ENCODE data around the gene CHST11.
"Not testable (repeated sequence)": the region's sequence is repeated elsewhere in the genome, so short reads cannot be mapped to it uniquely, and the experiment has no call there.

The CHST11 gene

GRCh38 chr12:104569346-104570173, 112.8 kb downstream of the CHST11 start:
- no peaks in the 10 kb centered on the region for H3K27me3 Mint-ChIP-seq
- peak overlapping the region; percentile 48 for H3K4me3 Mint-ChIP-seq
- H3K9me3 Mint-ChIP-seq (ENCODE audit: low read depth): no peaks in the 10 kb centered on the region
- H3K27ac Mint-ChIP-seq: peak overlapping the region; percentile 58
- H3K36me3 Mint-ChIP-seq: peaks cover 5% of the 10 kb centered on the region
- peaks cover 54% of the 10 kb centered on the region for H3K4me1 Mint-ChIP-seq (ENCODE audit: low read depth)

DNA sequence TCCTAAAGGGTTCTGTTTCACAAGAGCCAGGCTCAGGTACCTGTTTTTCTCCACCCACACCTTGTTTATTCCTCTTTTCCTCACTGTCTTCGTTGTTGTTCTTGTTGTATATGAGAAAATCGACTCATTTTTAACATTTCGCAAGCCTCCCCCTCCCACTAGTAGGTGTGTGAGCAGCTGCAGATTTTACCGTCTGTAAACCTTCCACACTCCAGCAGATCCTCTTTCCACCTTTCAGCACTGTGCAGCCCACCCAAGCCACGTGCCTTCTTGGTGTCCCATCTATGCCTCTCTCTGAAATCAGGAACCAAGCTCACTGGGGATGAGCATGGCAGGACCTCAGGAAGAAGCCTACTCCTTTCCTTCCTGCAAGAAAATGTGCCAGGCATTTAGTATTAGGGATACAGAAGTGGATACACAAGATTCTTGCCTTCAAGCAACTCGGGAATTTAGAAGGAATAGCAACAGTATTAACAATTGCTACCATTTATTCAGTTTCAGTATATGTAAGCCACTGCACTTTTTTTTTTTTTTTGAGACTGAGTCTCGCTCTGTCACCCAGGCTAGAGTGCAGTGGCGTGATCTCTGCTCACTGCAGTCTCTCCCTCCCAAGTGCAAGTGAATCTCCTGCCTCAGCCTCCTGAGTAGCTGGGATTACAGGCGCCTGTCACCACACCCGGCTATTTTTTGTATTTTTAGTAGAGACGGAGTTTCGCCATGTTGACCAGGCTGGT, 113.6 kb downstream of the CHST11 start:
- peaks cover 55% of the 10 kb centered on the region for H3K4me1 Mint-ChIP-seq (ENCODE audit: low read depth)
- no peaks in the 10 kb centered on the region for H3K9me3 Mint-ChIP-seq (ENCODE audit: low read depth)
- peaks cover 3% of the 10 kb centered on the region for H3K36me3 Mint-ChIP-seq
- H3K4me3 Mint-ChIP-seq: peak overlapping the region; percentile 48
- peak overlapping the region; percentile 58 for H3K27ac Mint-ChIP-seq
- no peaks in the 10 kb centered on the region for H3K27me3 Mint-ChIP-seq

DNA sequence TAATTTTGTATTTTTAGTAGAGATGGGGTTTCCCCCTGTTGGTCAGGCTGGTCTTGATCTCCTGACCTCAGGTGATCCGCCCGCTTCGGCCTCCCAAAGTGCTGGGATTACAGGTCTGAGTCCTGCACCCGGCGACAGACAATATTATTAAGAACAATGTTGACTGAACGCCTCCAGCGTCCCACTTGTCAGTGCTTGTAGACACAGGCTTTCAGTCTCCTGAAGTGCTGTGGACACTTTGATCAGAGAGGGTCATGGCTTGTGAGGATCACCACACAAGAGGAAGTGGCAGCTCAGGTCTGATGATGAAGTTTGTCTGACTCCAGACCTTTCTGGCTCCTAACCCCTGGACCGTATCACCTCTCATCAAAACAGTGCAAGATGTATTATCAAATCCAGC, 114.6 kb downstream of the CHST11 start:
- H3K4me3 Mint-ChIP-seq: no peak overlapping the region
- peaks cover 49% of the 10 kb centered on the region for H3K4me1 Mint-ChIP-seq (ENCODE audit: low read depth)
- H3K27ac Mint-ChIP-seq: no peak overlapping the region

GRCh38 chr12:104574353-104574752, 117.6 kb downstream of the CHST11 start:
- not testable (repeated sequence) for H3K9me3 Mint-ChIP-seq (ENCODE audit: low read depth); H3K27ac Mint-ChIP-seq; H3K36me3 Mint-ChIP-seq; H3K4me3 Mint-ChIP-seq; H3K27me3 Mint-ChIP-seq
- H3K4me1 Mint-ChIP-seq (ENCODE audit: low read depth): peaks cover 40% of the 10 kb centered on the region

More for the DNA sequence above, 114.6 kb downstream of the CHST11 start:
- Mint-ChIP-seq H3K9me3 (ENCODE audit: low read depth) (no peaks in the 10 kb centered on the region), H3K27me3 (no peaks in the 10 kb centered on the region), H3K36me3 (peaks cover 3% of the 10 kb centered on the region)

DNA sequence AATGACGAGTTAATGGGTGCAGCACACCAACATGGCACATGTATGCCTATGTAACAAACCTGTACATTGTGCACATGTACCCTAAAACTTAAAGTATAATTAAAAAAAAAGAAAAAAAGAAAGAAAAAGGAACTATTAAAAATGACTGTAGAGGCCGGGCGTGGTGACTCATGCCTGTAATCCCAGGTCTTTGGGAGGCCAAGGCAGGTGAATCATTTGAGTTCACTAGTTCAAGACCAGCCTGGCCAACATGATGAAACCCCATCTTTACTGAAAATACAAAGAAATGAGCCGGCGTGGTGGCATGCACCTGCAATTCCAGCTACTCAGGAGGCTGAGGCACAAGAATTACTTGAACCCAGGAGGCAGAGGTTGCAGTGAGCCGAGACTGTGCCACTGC, 118.0 kb downstream of the CHST11 start:
- not testable (repeated sequence) for H3K27ac Mint-ChIP-seq; H3K36me3 Mint-ChIP-seq; H3K27me3 Mint-ChIP-seq; H3K4me3 Mint-ChIP-seq; H3K9me3 Mint-ChIP-seq (ENCODE audit: low read depth)
- peaks cover 40% of the 10 kb centered on the region for H3K4me1 Mint-ChIP-seq (ENCODE audit: low read depth)

DNA sequence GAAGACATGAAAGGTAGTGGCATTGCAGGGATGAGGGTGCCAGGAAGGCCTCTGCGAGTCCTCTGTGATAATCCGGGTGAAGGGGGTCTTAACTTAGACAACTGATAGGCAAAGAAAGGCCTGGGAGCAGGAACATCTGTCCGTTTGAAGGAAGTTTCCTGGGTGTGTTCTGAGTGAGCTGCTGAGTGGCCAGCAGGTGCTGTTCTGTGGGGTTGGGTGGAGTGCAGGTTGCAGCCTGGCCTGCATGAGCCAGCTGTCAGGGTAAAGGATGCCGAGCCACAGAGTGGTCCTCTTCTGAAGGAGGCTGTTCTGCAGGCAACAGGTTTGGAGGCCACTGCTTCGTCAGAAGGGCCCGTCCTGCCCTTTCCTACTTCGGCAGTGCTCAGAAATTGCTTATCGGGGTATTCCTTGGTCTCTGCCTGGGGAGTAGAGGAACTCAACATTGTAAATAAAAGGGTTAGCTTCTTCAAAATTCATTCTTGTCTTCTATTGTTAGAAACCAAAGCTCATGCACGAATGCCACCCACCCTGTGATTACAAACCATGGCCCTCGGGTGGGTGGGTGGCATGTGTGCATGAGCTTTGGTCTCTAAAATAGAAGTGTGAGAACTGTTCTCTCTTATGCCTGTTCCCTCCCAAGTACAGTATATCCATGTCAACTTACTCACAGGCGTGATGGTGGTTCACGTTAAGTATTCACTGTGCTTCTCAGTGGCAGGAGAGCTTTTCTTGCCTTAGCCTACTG, 118.9 kb downstream of the CHST11 start:
- Mint-ChIP-seq H3K27me3 (no peaks in the 10 kb centered on the region), H3K4me1 (ENCODE audit: low read depth) (peaks cover 38% of the 10 kb centered on the region), H3K27ac (peak overlapping the region; percentile 41), H3K9me3 (ENCODE audit: low read depth) (no peaks in the 10 kb centered on the region), H3K36me3 (peaks cover 3% of the 10 kb centered on the region), H3K4me3 (no peak overlapping the region)

GRCh38 chr12:104576187-104576778, 119.5 kb downstream of the CHST11 start:
- Mint-ChIP-seq H3K27me3 (no peaks in the 10 kb centered on the region), H3K36me3 (peaks cover 3% of the 10 kb centered on the region), H3K4me3 (no peak overlapping the region), H3K27ac (no peak overlapping the region), H3K4me1 (ENCODE audit: low read depth) (peaks cover 42% of the 10 kb centered on the region), H3K9me3 (ENCODE audit: low read depth) (no peaks in the 10 kb centered on the region)

- Mint-ChIP-seq H3K9me3 (ENCODE audit: low read depth) (no peaks in the 10 kb centered on the region), H3K36me3 (peaks cover 3% of the 10 kb centered on the region), H3K27me3 (no peaks in the 10 kb centered on the region), H3K4me3 (no peak overlapping the region), H3K4me1 (ENCODE audit: low read depth) (peaks cover 47% of the 10 kb centered on the region), H3K27ac (no peak overlapping the region)
Observed at GRCh38 chr12:104576980-104577580, 120.3 kb downstream of the CHST11 start.

DNA sequence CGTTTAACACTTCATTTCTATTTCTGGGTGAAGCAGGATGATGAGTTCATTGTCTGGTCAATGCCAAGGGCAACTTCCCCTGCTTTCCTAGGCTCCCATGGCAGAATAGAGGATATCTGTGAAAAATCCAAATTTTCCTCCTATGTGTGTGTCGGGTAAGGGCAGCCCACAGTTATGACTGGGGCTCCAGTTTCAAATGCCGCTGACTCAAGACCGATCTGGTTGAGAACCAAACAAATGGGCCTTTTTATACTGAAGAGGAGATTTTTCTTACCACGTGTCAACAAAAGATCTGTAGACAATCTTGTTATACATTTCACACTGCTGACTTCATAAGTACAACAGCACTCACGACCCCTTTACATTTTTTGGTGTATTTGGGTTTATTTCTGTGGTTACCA, 120.8 kb downstream of the CHST11 start:
- Mint-ChIP-seq H3K4me1 (ENCODE audit: low read depth) (peaks cover 49% of the 10 kb centered on the region), H3K27ac (no peak overlapping the region), H3K36me3 (peaks cover 1% of the 10 kb centered on the region), H3K4me3 (no peak overlapping the region), H3K27me3 (no peaks in the 10 kb centered on the region), H3K9me3 (ENCODE audit: low read depth) (no peaks in the 10 kb centered on the region)

- Mint-ChIP-seq H3K4me3 (no peak overlapping the region), H3K36me3 (no peaks in the 10 kb centered on the region), H3K4me1 (ENCODE audit: low read depth) (peaks cover 58% of the 10 kb centered on the region), H3K27me3 (no peaks in the 10 kb centered on the region), H3K9me3 (ENCODE audit: low read depth) (no peaks in the 10 kb centered on the region), H3K27ac (no peak overlapping the region)
Observed at GRCh38 chr12:104578453-104578852, 121.7 kb downstream of the CHST11 start.

DNA sequence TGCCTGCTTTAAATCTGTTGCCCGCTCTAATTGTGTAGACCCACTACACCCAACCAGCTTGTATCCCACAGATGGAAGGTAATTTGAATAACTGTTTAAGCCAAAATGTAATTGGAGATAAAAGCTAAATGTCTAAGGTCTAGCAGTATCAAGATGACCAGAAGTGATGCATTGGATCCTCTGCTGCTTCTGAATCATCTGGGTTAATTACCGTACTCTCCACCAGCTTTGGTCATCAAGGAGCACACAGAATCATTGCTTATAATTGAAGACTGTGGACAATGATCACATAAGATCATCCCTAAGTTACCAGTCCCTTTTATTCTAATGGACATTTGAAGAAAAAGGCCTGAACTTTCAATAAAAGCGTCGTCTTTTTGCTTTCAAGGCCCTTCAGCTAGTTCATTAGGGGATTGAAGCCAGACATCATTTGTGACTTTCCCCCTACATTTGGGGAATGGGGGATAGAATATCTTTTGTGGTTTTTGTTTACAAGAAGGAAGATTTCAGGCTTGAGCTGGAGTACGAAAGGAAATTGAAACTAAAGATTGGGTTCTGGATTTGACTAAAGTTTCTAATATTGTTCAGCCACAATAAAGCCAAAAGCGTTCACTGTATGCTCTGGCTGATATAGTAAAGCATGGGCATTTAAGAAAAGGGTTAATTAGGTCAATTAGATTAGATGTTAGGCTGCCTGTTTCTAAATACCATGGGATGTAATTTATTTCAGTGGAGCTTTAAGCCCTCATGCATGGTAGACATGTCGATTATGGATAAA, 123.2 kb downstream of the CHST11 start:
- no peaks in the 10 kb centered on the region for H3K27me3 Mint-ChIP-seq
- H3K27ac Mint-ChIP-seq: peak overlapping the region; percentile 42
- H3K4me3 Mint-ChIP-seq: no peak overlapping the region
- no peaks in the 10 kb centered on the region for H3K9me3 Mint-ChIP-seq (ENCODE audit: low read depth)
- H3K36me3 Mint-ChIP-seq: no peaks in the 10 kb centered on the region
- H3K4me1 Mint-ChIP-seq (ENCODE audit: low read depth): peaks cover 63% of the 10 kb centered on the region

GRCh38 chr12:104581005-104581570, 124.3 kb downstream of the CHST11 start:
- peaks cover 2% of the 10 kb centered on the region for H3K36me3 Mint-ChIP-seq
- no peaks in the 10 kb centered on the region for H3K9me3 Mint-ChIP-seq (ENCODE audit: low read depth)
- H3K4me3 Mint-ChIP-seq: no peak overlapping the region
- H3K4me1 Mint-ChIP-seq (ENCODE audit: low read depth): peaks cover 66% of the 10 kb centered on the region
- peak overlapping the region; percentile 3 for H3K27ac Mint-ChIP-seq
- no peaks in the 10 kb centered on the region for H3K27me3 Mint-ChIP-seq

DNA sequence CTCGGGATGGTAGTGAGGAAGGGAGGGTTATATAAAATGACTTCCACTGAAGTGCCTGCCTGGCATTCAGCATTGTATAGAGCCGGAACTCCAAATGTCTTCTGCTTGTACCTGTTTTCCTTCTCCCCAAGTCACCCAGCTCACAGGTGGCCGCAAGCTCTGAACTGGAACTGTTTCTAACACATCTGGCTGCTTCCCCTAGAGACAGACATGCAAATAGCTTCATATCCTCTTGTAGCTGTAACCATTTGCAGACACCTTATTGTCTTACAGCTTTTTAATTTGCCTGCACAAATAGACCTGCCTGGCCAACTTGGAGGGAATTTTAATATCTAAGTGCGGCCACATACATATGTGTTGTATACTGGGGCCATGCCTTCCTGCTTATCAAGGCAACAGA, 126.0 kb downstream of the CHST11 start:
- Mint-ChIP-seq H3K9me3 (ENCODE audit: low read depth) (no peaks in the 10 kb centered on the region), H3K27me3 (no peaks in the 10 kb centered on the region), H3K27ac (peak overlapping the region; percentile 7), H3K4me3 (no peak overlapping the region), H3K36me3 (peaks cover 2% of the 10 kb centered on the region), H3K4me1 (ENCODE audit: low read depth) (peaks cover 60% of the 10 kb centered on the region)

Measured in activated naive CD8-positive, alpha-beta T cell (primary cell).